HEK293T (cell line): ENCODE measurements around the gene GRIK1.

Experiments used
- CTCF ChIA-PET: fragments of 350-600 bp; formaldehyde crosslinking; extraction: SDS; loops from one replicate; lab custom pipeline; 2021; ENCODE audit warnings: antibody characterized with exemption, inconsistent platforms; lab: Yijun Ruan, JAX
- POLR2A ChIA-PET: fragments of 350-600 bp; formaldehyde crosslinking; extraction: SDS; loops from one replicate; lab custom pipeline; 2020; ENCODE audit warnings: antibody characterized with exemption, inconsistent platforms; lab: Yijun Ruan, JAX
- DNase-seq: peaks from one replicate; pipeline ENCODE4 v3.0.0; 2012; ENCODE audit warnings: mixed read lengths; ENCODE audit errors: extremely low spot score
- ARNT ChIP-seq: fragments of 450-650 bp; IDR thresholded peaks from 2 replicates; pipeline ENCODE4 v1.6.1; 2017; ENCODE audit warnings: mild to moderate bottlenecking
- BHLHE40 ChIP-seq: fragments of 450-650 bp; IDR thresholded peaks from 2 replicates; pipeline ENCODE4 v1.6.1; 2016; ENCODE audit warnings: mild to moderate bottlenecking, moderate library complexity, borderline replicate concordance
- CTBP1 ChIP-seq: fragments of 450-650 bp; IDR thresholded peaks from 2 replicates; pipeline ENCODE4 v1.6.1; 2016; ENCODE audit warnings: borderline replicate concordance
- ELF4 ChIP-seq: fragments of 450-650 bp; IDR thresholded peaks from 2 replicates; pipeline ENCODE4 v1.6.1; 2017; ENCODE audit warnings: antibody characterized with exemption
- FOXA1 ChIP-seq: fragments of 450-650 bp; IDR thresholded peaks from 2 replicates; pipeline ENCODE4 v1.6.1; 2016; ENCODE audit warnings: mild to moderate bottlenecking
- FOXK2 ChIP-seq: fragments of 450-650 bp; IDR thresholded peaks from 2 replicates; pipeline ENCODE4 v1.6.1; 2016; ENCODE audit warnings: mild to moderate bottlenecking
- FOXM1 ChIP-seq: fragments of 450-650 bp; IDR thresholded peaks from 2 replicates; pipeline ENCODE4 v1.6.1; 2017; ENCODE audit warnings: mild to moderate bottlenecking, borderline replicate concordance
- HDGF ChIP-seq: fragments of 450-650 bp; IDR thresholded peaks from 2 replicates; pipeline ENCODE4 v1.6.1; 2017; ENCODE audit warnings: antibody characterized with exemption, borderline replicate concordance
- L3MBTL2 ChIP-seq: fragments of 450-650 bp; conservative IDR thresholded peaks from 2 replicates; pipeline ENCODE4 v1.6.1; 2016; ENCODE audit warnings: mild to moderate bottlenecking
- LEF1 ChIP-seq: fragments of 450-650 bp; IDR thresholded peaks from 2 replicates; pipeline ENCODE4 v1.6.1; 2017; ENCODE audit warnings: mild to moderate bottlenecking, borderline replicate concordance
- NFRKB ChIP-seq: fragments of 450-650 bp; IDR thresholded peaks from 2 replicates; pipeline ENCODE4 v1.6.1; 2016; ENCODE audit warnings: mild to moderate bottlenecking, moderate library complexity
- PKNOX1 ChIP-seq: fragments of 450-650 bp; IDR thresholded peaks from 2 replicates; pipeline ENCODE4 v1.6.1; 2016
- SP1 ChIP-seq: fragments of 450-650 bp; IDR thresholded peaks from 2 replicates; pipeline ENCODE4 v1.6.1; 2017
- SUZ12 ChIP-seq: fragments of 450-650 bp; IDR thresholded peaks from 2 replicates; pipeline ENCODE4 v1.6.1; 2016; ENCODE audit warnings: mild to moderate bottlenecking
- TARDBP ChIP-seq: fragments of 450-650 bp; IDR thresholded peaks from 2 replicates; pipeline ENCODE4 v1.6.1; 2016
- ZNF384 ChIP-seq: fragments of 450-650 bp; IDR thresholded peaks from 2 replicates; pipeline ENCODE4 v1.6.1; 2016

Gene GRIK1

GRCh38 chr21:29920938-29921337, 18.9 kb downstream of the GRIK1 start:
- TF ChIP-seq HDGF, result no peak
- TF ChIP-seq LEF1, result no peak
- TF ChIP-seq SUZ12, result no peak
- TF ChIP-seq PKNOX1, result no peak
- no peak for TF ChIP-seq SP1
- TF ChIP-seq FOXA1, result no peak
- TF ChIP-seq CTBP1, result no peak
- no peak for TF ChIP-seq BHLHE40
- no peak for TF ChIP-seq ZNF384
- TF ChIP-seq ARNT, result no peak
- TF ChIP-seq L3MBTL2, result no peak
- no peak for TF ChIP-seq ELF4
- no peak for TF ChIP-seq TARDBP
- no peak for TF ChIP-seq FOXM1
- no peak for TF ChIP-seq NFRKB
- TF ChIP-seq FOXK2, result no peak
- ChIA-PET CTCF (no interaction called here), POLR2A (no interaction called here)
- no peak for DNase-seq

- POLR2A ChIA-PET, result no interaction called here
- TF ChIP-seq SP1 (no peak), SUZ12 (no peak), CTBP1 (no peak), TARDBP (no peak), FOXK2 (no peak), PKNOX1 (no peak), FOXA1 (no peak), L3MBTL2 (no peak), BHLHE40 (no peak), ARNT (no peak), FOXM1 (no peak), HDGF (no peak), NFRKB (no peak), LEF1 (no peak), ELF4 (no peak), ZNF384 (no peak)
- DNase-seq, result no peak
- CTCF ChIA-PET, result no interaction called here
Measured at GRCh38 chr21:29914326-29914725, 25.5 kb downstream of the GRIK1 start.

GRCh38 chr21:29909571-29909970, 30.2 kb downstream of the GRIK1 start:
- ChIA-PET POLR2A (no interaction called here), CTCF (no interaction called here)
- no peak for DNase-seq
- no peak for TF ChIP-seq FOXA1
- no peak for TF ChIP-seq L3MBTL2
- TF ChIP-seq LEF1, result no peak
- TF ChIP-seq ARNT, result no peak
- no peak for TF ChIP-seq FOXK2
- TF ChIP-seq CTBP1, result no peak
- no peak for TF ChIP-seq FOXM1
- TF ChIP-seq ELF4, result no peak
- TF ChIP-seq NFRKB, result no peak
- no peak for TF ChIP-seq HDGF
- no peak for TF ChIP-seq BHLHE40
- TF ChIP-seq SUZ12, result no peak
- no peak for TF ChIP-seq ZNF384
- no peak for TF ChIP-seq PKNOX1
- TF ChIP-seq SP1, result no peak
- TF ChIP-seq TARDBP, result no peak

GRCh38 chr21:29904359-29905282, 35.2 kb downstream of the GRIK1 start:
- TF ChIP-seq FOXK2, result no peak
- TF ChIP-seq SUZ12, result no peak
- TF ChIP-seq HDGF, result no peak
- TF ChIP-seq ELF4, result no peak
- no peak for TF ChIP-seq FOXM1
- TF ChIP-seq NFRKB, result no peak
- no peak for TF ChIP-seq CTBP1
- no peak for TF ChIP-seq ZNF384
- no peak for TF ChIP-seq FOXA1
- TF ChIP-seq ARNT, result no peak
- TF ChIP-seq BHLHE40, result no peak
- TF ChIP-seq LEF1, result no peak
- TF ChIP-seq SP1, result no peak
- no peak for TF ChIP-seq PKNOX1
- no peak for TF ChIP-seq L3MBTL2
- no peak for TF ChIP-seq TARDBP
- CTCF ChIA-PET, result no interaction called here
- POLR2A ChIA-PET, result no interaction called here
- no peak for DNase-seq

GRCh38 chr21:29896884-29897283, 42.9 kb downstream of the GRIK1 start:
- CTCF ChIA-PET, result no interaction called here
- TF ChIP-seq NFRKB (no peak), FOXK2 (no peak), CTBP1 (no peak), FOXA1 (no peak), SUZ12 (no peak), ELF4 (no peak), HDGF (no peak), PKNOX1 (no peak), LEF1 (no peak)
- no peak for DNase-seq
- POLR2A ChIA-PET, result no interaction called here
